Tongue (tissue), 2 donors: Measurements from ENCODE around the gene TRIM45. TPM values are rescaled to one million over a fixed set of nuclear protein-coding genes. Genes with fewer than 3 reads are reported as not detected.
"Not testable (repeated sequence)": the region's sequence is repeated elsewhere in the genome, so short reads cannot be mapped to it uniquely, and the experiment has no call there.

ENCODE experiments used
- DNase-seq: peaks from one replicate; pipeline ENCODE4 v3.0.0-alpha.2; 2015
- total RNA-seq: library from RNA; depleted of rRNA; stranded (reverse); fragments of >200 nt; gene quantifications from one replicate; pipeline ENCODE4 v1.2.3, GENCODE V29; 2014

Gene TRIM45
- total RNA-seq, 1 donor from 2014 or later, result 11.6 TPM

- peak; percentile 66 for DNase-seq
These were observed 7.0 kb upstream of the TRIM45 start for GRCh38 chr1:117128323-117129079.

DNA sequence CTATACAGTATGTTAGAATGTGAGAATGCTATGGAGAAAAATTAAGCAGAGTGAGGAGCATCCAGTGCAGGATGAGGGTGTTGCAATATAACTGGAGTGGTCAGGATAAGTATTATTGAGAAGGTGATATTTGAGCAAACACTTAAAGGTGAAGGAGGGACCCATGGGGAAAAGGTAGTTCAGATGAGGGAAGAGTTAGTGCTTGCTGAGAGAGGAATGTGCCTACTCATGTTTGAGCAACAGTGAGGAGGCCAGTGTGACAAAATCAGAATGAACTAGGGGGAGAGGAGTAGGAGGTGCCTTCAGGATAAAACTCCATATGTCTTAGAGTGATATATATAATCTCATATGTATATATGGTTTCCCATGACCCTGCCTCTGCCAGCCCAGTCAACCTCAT is 6.2 kb upstream of the TRIM45 start:
- DNase-seq, result no peak

DNA sequence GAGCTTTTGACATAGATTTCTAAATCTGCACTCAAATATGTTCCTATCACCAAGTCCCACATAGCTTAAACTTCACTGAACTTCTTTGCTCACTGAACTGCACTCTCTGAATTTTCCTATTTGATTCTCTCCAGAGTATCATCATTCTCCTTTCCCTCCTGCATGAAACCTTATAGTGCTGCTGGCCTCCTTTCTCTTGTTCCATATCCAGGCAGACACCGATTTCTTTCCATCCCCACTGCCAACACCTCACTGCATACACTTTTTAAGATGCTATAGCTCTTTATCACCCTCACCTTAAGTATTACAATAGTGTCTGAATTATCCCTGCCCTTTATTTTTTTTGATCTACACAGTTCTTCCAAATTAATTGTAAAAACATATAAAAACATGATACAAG is 3.1 kb upstream of the TRIM45 start:
- no peak for DNase-seq

DNA sequence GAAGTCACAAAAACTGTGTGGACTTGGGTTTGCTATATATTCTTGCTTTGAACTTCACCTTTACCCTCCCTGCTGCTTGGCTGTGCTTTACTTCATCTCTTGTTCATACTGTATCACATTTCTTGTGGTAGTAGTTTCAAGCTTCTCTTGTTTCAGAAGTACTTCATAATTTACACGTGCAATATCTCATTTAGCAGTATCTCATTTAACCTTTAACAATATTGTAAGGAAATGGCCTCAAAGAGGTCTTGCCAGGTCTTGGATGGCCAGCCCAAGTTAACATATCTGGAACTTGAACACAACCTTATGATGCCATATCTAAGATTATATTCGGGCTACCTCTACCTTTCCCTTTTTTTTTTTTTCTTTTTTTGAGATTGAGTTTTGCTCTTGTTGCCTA is 1.7 kb upstream of the TRIM45 start:
- DNase-seq, result no peak

GRCh38 chr1:117122330-117123025 is 929 bp upstream of the TRIM45 start:
- peak; percentile 78 for DNase-seq

DNA sequence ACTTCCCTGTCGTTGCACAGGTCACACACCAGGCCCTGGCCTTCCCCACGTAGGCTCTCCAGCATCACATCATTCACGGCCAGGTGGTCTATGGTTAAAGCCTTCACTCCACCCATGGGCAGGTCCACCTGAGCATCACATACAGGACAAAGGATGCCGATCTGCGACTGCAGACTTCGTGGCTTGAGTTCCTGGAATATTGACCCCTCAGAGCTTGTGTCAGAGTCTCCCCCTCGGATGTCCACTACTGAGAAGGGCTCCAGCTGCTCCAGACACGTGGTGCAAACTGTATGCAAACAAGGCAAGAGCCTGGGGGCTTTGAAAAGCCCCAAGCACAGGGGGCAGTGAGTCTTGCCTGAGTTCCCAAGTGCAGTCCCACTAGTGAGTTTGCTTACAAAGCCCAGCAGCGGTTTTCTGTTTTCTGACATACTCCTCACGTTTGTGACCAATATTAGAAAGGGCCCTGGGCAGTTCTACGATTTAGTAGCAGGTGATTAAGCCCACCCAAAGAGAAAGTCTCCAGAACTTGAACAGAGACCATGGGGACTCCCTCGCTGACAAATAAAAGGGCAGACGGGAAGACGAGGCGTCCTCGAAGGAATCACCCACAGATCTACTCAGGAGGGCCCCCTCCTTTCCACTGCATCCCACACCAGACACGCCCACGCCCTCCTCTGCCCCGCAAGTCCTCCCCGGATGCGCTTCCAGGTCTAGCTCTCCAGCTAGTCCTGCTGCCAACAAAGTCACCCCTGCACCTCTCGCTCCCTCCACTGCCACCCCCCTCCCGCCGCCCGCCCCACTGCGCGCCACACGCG is 568 bp downstream of the TRIM45 start:
- DNase-seq, result peak; percentile 61

- not testable (repeated sequence) for DNase-seq
These were observed 2.4 kb downstream of the TRIM45 start for GRCh38 chr1:117119144-117119543.

GRCh38 chr1:117118137-117118536 is 3.4 kb downstream of the TRIM45 start:
- DNase-seq, result peak; percentile 66

GRCh38 chr1:117117697-117118096 is 3.9 kb downstream of the TRIM45 start:
- no peak for DNase-seq

DNA sequence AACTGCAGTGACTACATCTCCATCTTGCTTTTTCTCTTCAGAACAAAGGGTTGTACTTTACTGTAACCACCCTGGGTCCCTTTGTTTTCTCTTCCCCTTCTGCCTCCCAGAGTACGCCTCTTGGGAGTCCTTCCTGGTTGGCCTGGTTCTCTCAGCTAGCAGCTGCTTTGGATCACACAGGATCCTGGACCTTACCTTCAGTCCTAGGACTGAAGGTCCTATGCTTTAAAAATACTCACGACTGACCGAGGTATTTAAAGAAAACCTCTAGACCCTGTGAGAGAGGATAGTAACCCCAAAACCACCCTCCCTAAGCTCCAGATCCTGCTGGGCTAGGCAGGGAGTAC is 4.8 kb downstream of the TRIM45 start:
- DNase-seq, result no peak

GRCh38 chr1:117116090-117116783 is 5.3 kb downstream of the TRIM45 start:
- DNase-seq, result no peak

DNA sequence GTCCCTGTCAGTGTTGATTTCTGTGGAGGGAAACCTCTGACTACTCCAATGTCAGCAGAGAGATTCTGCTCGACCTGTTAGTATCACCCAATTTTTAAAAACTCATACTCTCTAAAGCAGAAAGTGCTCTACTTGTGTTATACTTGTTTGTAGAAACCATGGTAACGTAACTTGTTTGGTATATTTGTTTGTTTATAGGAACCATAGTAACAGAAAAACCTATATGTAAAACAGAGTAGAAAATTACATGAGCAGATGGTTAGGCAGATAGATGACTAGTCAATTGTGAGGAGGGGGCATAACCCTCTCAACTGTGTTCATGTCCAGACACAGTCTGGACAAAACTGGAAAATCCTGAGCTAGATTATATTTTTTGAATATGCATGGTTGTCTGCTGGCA is 6.7 kb downstream of the TRIM45 start:
- DNase-seq, result no peak

DNA sequence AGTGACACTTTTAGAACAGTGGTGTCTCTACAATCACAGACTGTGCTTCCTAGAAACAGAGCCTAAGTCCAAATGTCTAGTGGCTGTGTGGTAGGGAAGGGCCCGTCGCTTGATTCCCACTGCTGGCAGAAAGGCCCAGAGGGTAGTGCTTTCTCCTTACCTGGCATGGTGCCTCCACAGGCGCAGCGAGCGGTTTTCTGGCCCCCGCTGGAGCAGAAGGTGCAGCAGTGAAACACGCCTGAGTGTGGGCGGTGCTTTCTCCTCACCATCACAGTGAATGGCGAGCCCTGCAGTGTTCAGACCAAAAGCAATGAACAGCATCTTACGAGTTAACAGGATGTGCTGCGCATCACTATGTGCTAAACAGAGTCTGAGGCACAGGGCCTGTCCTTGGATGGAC is 8.3 kb downstream of the TRIM45 start:
- no peak for DNase-seq

- DNase-seq, result no peak
These were observed 9.4 kb downstream of the TRIM45 start for GRCh38 chr1:117112047-117112717.

GRCh38 chr1:117110774-117111173 is 10.8 kb downstream of the TRIM45 start:
- DNase-seq, result no peak

DNA sequence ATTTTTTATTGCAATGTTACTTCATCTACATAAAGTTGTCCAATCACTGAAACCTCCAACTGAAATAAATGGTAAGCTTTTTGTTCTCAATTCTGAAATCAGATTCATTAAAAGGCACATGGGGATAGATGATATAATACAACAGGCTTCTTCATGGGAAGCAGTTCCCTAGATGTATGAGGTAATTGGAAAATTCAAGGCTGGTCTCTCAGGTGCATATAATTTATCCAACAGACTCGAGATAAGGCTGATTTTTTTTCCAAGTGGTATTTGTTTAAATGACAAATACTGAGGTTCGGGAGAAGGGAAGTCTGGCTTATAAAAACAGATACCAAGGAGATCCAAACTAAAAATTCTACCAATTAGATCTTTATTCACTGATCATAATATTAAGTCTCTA is 14.2 kb downstream of the TRIM45 start:
- no peak for DNase-seq

GRCh38 chr1:117106478-117106877 is 15.1 kb downstream of the TRIM45 start:
- DNase-seq, result no peak

GRCh38 chr1:117105722-117106121 is 15.8 kb downstream of the TRIM45 start:
- DNase-seq, result no peak

GRCh38 chr1:117104986-117105385 is 16.6 kb downstream of the TRIM45 start:
- peak; percentile 40 for DNase-seq

DNA sequence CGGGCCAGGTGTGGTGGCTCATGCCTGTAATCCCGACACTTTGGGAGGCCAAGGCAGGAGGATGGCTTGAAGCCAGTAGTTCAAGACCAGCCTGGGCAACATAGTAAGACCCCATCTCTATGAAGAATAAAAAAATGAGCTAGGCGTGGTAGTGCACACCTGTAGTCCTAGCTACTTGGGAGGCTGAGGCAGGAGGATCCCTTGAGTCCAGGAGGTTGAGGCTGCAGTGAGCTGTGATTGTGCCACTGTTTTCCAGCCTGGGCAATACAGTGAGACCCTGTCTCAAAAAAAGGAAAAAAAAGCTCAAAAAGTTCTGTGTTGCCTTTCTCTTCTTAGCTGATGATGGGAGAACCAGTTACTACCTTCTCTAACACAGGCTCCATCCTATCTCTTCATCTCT is 19.7 kb downstream of the TRIM45 start:
- not testable (repeated sequence) for DNase-seq

GRCh38 chr1:117101334-117101733 is 20.2 kb downstream of the TRIM45 start:
- DNase-seq, result no peak
